Stimulated activated CD8-positive, alpha-beta memory T cell treated with anti-CD3 and anti-CD28 coated beads, Interleukin-15, amount 100 ng/mL, for 4 hours (primary cell): ENCODE results near the gene TYW1.
"Not testable (repeated sequence)": the region's sequence is repeated elsewhere in the genome, so short reads cannot be mapped to it uniquely, and the experiment has no call there.

Source experiments
- DNase-seq, 2 donors: peaks; one replicate each; pipeline ENCODE4 v3.0.0-alpha.2; 2020; ENCODE audit warnings: low read depth in 2 of 2

TYW1 gene

DNA sequence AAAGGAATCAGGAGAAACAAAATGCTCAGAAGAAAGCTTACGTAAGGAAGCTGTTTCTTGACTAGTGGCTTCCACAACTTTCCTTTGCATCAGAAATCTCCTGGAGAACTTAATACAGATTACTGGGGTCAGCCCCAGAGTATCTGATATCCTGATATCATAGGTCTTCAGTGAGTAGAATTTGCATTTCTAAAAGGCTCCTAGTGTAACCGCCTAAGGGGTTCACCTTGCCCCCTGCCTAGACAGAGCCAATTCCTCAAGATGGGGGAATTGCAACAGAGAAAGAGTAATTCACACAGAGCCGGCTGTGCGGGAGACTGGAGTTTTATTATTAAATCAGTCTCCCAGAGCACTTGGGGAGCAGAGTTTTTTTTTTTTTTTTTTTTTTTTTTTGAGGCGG is 251.7 kb downstream of the TYW1 start:
- DNase-seq, result not testable (repeated sequence)

- no peak for DNase-seq
Observed at GRCh38 chr7:67251986-67252558, 255.4 kb downstream of the TYW1 start.

DNA sequence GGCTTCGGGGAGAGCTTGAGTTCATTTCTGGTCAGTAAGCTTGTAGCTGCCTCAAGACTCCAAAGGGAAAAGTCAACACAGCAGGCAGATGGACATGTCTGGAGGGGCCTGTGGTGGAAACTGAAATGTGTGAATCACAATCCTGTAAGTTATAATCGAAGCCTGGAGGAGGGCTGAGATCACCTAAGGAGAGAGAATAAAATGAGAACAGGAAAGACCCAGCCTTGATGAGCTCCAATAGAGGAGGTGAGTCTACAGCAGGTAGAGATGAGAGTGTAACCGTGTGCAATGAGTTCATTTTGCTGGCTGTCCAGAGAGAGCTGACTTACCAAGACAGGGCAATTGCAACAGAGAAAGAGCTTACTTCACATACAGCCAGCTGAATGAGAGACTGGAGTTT is 258.4 kb downstream of the TYW1 start:
- DNase-seq, result not testable (repeated sequence)

GRCh38 chr7:67257779-67258178 is 261.1 kb downstream of the TYW1 start:
- not testable (repeated sequence) for DNase-seq

DNA sequence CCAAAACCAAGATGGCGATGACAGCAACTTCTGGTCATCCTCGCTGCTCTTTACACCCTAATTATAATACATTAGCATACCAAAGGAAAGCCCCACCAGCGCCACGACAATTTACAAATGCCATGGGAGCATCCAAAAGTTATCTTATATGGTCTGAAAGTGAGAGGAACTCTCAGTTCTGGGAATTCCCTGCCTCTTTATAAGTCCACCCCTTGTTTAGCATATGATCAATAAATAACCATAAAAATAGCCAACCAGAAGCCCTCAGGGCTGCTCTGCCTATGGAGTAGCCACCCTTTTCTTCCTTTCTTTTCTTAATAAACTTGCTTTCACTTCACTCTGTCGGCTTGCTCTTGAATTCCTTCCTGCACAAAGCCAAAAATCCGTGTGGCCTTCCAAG is 262.7 kb downstream of the TYW1 start:
- not testable (repeated sequence) for DNase-seq

DNA sequence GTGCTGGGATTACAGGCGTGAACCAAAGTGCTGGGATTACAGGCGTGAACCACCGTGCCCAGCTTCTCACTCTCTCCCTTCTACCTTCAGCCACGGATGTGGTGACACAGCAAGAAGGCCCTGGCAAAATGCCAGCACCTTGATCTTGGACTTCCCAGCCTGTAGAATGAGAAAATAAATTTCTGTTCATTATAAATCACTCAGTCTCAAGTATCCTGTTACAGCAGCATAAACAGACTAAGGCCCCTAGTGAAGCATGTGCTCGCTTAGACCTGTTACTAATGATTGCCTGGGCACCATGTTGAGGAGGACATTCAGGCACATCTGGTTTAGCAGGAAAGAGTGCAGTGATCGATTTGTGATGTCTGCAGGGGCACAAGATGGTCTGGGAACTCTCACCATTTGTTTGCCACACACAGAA is 263.5 kb downstream of the TYW1 start:
- not testable (repeated sequence) for DNase-seq

- not testable (repeated sequence) for DNase-seq
Observed at GRCh38 chr7:67264000-67264399, 267.4 kb downstream of the TYW1 start.

DNA sequence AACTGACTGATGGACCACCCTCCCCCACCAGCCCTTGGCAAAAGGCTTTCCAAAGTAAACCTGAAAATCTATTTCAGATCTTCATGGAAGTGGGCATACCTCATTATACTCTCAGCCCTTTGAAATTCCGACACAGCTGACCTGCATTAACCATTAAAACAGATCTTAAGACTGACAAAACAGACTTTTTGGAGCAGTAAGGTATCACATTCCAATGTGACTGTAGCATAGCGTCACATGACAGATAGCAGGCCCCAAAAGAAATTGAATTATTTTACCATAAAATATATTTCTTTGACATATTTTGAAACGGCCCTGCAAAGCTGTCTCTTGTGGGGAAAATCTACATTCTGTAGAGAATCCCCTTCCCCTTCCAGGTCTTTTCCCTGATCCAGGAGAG is 269.4 kb downstream of the TYW1 start:
- not testable (repeated sequence) for DNase-seq

DNA sequence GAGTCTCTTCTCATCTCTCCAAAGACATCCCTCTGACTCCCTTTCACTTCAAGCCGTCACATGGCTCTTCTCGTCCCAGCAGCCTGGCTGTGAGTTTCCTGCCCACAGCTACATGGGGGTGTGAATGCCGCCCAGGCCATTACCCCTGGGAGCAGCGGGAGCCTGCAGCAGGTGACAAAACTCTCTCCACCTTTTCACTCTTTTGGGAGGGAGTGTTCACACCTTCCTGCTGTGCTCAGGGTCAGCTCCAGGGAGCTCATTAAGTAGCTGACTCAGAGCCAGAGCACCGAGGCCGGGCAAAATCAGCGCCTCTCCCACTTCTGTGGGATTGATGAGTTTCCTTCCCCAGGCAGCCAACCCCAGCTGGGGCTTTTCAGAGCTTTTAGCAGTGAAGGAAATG is 271.3 kb downstream of the TYW1 start:
- DNase-seq, result no peak

DNA sequence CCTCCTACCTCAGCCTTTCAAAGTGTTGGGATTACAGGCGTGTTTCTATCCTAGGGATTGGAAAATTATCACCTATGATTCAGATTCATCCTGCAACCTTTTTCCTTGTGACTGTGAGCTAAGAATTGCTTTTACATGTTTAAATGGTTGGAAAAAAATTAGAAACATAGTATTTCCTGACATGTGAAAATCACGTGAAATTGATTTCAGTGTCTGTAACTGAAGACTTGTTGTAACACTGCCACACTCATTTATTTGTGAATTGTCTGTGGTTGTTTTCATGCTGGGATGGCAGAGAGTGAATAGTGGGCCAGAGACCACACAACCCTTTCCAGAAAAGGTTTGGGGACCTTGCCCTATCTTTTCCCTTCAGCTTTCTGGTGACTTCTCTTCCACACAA is 273.3 kb downstream of the TYW1 start:
- not testable (repeated sequence) for DNase-seq
